Uterus (tissue), 4 donors: Measurements from ENCODE around the gene UBE2E3. TPM values are rescaled to one million over a fixed set of nuclear protein-coding genes. Genes with fewer than 3 reads are reported as not detected.

Experiments
- DNase-seq, 2 donors: peaks; one replicate each; pipeline ENCODE4 v3.0.0-alpha.2; 2019 to 2020
- H3K27ac ChIP-seq, 2 donors: fragments of 200-600 bp; sonication (generic); 1 replicate in 1 of 2; 2 replicates in 1 of 2; pipeline ENCODE4 v1.5.1; 2016 to 2018
- H3K27me3 ChIP-seq, 2 donors: fragments of 200-600 bp; sonication (generic); one replicate each; pipeline ENCODE4 v1.5.1; 2018 to 2019; ENCODE audit warnings: control low read depth in 1 of 2
- H3K36me3 ChIP-seq, 2 donors: fragments of 200-600 bp; sonication (generic); one replicate each; pipeline ENCODE4 v1.5.1; 2019; ENCODE audit warnings: control low read depth in 1 of 2
- H3K4me1 ChIP-seq, 2 donors: fragments of 200-600 bp; sonication (generic); one replicate each; pipeline ENCODE4 v1.5.1; 2018 to 2019; ENCODE audit warnings: control low read depth in 1 of 2
- H3K4me3 ChIP-seq, 2 donors: fragments of 200-600 bp; sonication (generic); 1 replicate in 1 of 2; 2 replicates in 1 of 2; pipeline ENCODE4 v1.5.1; 2018 to 2019; ENCODE audit warnings: mild to moderate bottlenecking in 1 of 2
- H3K9me3 ChIP-seq, 2 donors: fragments of 200-600 bp; sonication (generic); one replicate each; pipeline ENCODE4 v1.5.1; 2019; ENCODE audit warnings: control low read depth in 1 of 2
- POLR2A ChIP-seq, 2 donors: fragments of 450-650 bp; IDR thresholded peaks; one replicate each; pipeline ENCODE4 v1.6.1; 2016; ENCODE audit warnings: antibody characterized with exemption in 2 of 2, mild to moderate bottlenecking in 1 of 2, moderate library complexity in 1 of 2
- intact Hi-C: fragments of 100-400 bp; cut with DNase I; formaldehyde crosslinking; loops from one replicate; pipeline ENCODE4 v1.15.1; 2023; ENCODE audit warnings: low total_unique reads
- total RNA-seq, 4 donors: library from RNA; depleted of rRNA in 3 of 4; stranded (reverse); fragments of >200 nt in 3 of 4; gene quantifications; one replicate each; pipeline versions ENCODE4 v1.1.0 to v1.2.4, GENCODE V29; 2014 to 2023
- TF ChIP-seq, protein P1 (sequence below), 4 experiments: fragments of 200-600 bp in 2 of 4; fragments of 450-650 bp in 2 of 4; sonication (generic) in 2 of 4; IDR thresholded peaks; one replicate each; pipeline ENCODE4 v1.5.1; 2016 to 2019; ENCODE audit warnings: antibody characterized with exemption in 4 of 4, mild to moderate bottlenecking in 2 of 4, moderate library complexity in 1 of 4
- donor health status: DM: yes; HTN: yes; CAD: no.

The UBE2E3 gene
- total RNA-seq, 4 donors from 2014 or later, result 29.2 to 200 (median 44.9) TPM

DNA sequence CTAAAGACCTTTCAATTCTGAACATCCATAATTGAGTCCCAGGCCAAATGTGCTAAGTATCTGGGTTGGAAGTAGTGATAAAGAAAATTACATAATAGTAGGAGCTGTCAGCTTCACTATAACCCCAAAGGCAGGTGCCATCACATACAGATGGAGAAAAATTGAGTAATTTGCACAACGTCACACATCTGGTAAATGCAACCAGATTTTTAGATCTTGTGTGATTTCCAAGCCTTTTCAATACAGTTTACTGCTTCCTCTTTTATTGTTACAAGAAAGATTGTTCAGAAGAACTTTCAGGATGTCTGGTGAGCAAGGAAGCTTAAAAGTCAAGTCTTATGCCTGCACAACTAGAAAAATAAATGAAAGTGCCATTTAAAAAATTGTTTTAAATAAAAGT lies 62.3 kb downstream of the UBE2E3 start:
- no peak for DNase-seq
- no peak overlapping the region for H3K4me3 ChIP-seq
- H3K27me3 ChIP-seq, result no peaks in the 10 kb centered on the region
- H3K27ac ChIP-seq, result no peak overlapping the region
- H3K9me3 ChIP-seq, result no peaks in the 10 kb centered on the region
- intact Hi-C loops, result no loop called here
- H3K36me3 ChIP-seq, result no peaks in the 10 kb centered on the region
- no peaks in the 10 kb centered on the region for H3K4me1 ChIP-seq
- no peak for TF ChIP-seq POLR2A (IDR thresholded peaks at IDR 0.05)
- TF ChIP-seq, protein P1, sequence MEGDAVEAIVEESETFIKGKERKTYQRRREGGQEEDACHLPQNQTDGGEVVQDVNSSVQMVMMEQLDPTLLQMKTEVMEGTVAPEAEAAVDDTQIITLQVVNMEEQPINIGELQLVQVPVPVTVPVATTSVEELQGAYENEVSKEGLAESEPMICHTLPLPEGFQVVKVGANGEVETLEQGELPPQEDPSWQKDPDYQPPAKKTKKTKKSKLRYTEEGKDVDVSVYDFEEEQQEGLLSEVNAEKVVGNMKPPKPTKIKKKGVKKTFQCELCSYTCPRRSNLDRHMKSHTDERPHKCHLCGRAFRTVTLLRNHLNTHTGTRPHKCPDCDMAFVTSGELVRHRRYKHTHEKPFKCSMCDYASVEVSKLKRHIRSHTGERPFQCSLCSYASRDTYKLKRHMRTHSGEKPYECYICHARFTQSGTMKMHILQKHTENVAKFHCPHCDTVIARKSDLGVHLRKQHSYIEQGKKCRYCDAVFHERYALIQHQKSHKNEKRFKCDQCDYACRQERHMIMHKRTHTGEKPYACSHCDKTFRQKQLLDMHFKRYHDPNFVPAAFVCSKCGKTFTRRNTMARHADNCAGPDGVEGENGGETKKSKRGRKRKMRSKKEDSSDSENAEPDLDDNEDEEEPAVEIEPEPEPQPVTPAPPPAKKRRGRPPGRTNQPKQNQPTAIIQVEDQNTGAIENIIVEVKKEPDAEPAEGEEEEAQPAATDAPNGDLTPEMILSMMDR (IDR thresholded peaks at IDR 0.05), result no peak

DNA sequence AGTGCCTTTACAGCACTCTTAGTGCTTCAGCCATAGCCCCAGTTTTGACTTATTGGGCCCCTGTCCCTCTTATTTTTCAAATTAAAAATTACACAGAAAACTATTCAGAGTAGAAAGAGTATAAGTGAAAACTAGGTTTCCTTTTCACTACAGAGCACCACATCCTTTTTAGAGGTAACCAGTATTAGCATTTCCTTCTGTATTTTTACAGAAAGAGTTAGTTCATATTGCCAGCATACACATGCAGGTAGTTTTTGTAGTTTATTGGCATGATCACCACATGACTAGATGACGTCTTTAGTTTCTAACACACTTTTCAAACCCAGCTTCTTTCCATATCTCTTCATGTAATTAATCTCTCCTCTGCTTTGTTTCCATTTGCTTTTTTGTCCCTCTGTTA lies 66.4 kb downstream of the UBE2E3 start:
- Histone ChIP-seq H3K4me1 (no peaks in the 10 kb centered on the region), H3K27me3 (no peaks in the 10 kb centered on the region), H3K9me3 (no peaks in the 10 kb centered on the region), H3K36me3 (no peaks in the 10 kb centered on the region), H3K4me3 (no peak overlapping the region), H3K27ac (no peak overlapping the region)
- DNase-seq, result no peak
- TF ChIP-seq, protein P1 (IDR thresholded peaks at IDR 0.05), result no peak
- TF ChIP-seq POLR2A (IDR thresholded peaks at IDR 0.05), result no peak
- intact Hi-C loops, result no loop called here

DNA sequence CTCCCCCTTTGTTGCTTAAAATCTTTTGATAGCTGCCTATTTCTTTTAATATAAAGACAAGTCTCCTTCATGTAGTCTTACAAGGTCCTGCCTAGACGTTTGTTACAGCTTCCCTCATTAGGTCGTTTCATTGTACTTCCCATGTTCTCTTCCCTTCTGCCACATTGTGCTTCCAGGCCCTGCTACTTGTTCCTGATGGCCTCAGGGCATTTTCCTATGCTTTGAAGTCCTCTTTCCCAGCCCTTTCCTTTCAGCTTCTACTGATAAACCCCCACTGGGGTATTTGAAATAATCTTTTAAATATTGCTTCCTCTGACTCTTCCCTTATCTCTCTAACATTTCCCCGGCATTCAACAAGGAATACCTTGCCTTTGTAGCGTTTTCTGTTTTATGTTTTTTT lies 67.4 kb downstream of the UBE2E3 start:
- H3K27me3 ChIP-seq, result no peaks in the 10 kb centered on the region
- DNase-seq, result no peak
- intact Hi-C loops, result no loop called here
- H3K36me3 ChIP-seq, result no peaks in the 10 kb centered on the region
- TF ChIP-seq, protein P1 (IDR thresholded peaks at IDR 0.05), result no peak
- TF ChIP-seq POLR2A (IDR thresholded peaks at IDR 0.05), result no peak
- no peak overlapping the region for H3K4me3 ChIP-seq
- no peaks in the 10 kb centered on the region for H3K9me3 ChIP-seq
- no peak overlapping the region for H3K27ac ChIP-seq
- H3K4me1 ChIP-seq, result no peaks in the 10 kb centered on the region

DNA sequence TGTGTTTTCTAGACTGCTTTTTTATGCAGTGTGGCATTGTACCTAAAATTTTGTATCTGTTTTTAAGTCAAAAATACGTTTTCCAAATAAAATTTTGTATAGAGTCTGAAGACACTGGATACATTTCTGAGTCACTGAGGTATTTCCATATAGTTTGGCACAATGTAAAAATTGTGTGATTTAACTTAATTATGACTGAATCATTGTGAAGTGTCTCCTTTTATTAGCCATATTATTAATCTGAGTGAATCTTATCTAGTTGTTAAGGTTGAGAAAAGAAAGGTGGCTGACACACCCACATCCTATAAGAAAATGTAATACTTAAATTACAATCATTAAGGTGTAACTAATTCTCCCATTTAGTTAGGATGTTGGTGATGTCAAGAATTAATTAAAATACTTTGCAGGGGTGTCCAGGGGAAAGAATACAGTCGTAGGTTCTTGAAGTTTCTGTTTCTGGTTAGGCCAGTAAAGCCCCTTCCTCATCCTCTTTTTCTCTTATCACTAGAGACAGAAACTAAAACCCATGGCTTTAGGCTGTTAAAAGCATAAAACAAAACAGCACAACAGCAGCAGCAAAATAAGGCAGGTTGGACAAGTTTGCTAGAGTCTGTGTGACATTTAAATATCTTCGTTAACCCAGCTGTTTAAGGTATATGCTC lies 71.6 kb downstream of the UBE2E3 start:
- Histone ChIP-seq H3K4me3 (no peak overlapping the region), H3K36me3 (no peaks in the 10 kb centered on the region), H3K9me3 (no peaks in the 10 kb centered on the region), H3K27me3 (no peaks in the 10 kb centered on the region), H3K27ac (no peak overlapping the region), H3K4me1 (no peaks in the 10 kb centered on the region)
- intact Hi-C loops, result no loop called here
- no peak for DNase-seq
- TF ChIP-seq, protein P1 (IDR thresholded peaks at IDR 0.05), result no peak
- no peak for TF ChIP-seq POLR2A (IDR thresholded peaks at IDR 0.05)

DNA sequence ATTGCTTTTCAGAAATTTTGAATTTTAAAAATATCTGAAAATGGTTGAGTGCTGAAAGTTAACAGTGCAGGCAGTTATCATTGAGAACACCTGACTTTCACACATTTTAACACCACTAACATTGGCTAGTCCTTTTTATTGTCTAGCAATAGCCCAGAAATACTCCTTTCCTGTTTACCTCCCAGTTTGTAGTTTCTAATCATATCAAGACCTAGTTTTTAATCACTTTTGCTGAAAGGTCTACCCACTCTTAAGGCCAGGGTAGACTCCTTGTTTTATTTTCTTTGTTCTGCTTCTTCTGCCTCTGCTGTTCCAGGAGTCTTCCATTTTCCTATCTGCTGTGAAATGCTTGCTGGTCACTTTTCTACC lies 72.1 kb downstream of the UBE2E3 start:
- H3K9me3 ChIP-seq, result no peaks in the 10 kb centered on the region
- no peaks in the 10 kb centered on the region for H3K36me3 ChIP-seq
- no peak overlapping the region for H3K4me3 ChIP-seq
- H3K27me3 ChIP-seq, result no peaks in the 10 kb centered on the region
- no peak overlapping the region for H3K27ac ChIP-seq
- H3K4me1 ChIP-seq, result no peaks in the 10 kb centered on the region
- DNase-seq, result no peak
- TF ChIP-seq, protein P1 (IDR thresholded peaks at IDR 0.05), result no peak
- no peak for TF ChIP-seq POLR2A (IDR thresholded peaks at IDR 0.05)
- intact Hi-C loops, result no loop called here
